Adrenal gland (tissue), 5 donors: ENCODE measurements around the gene RPL5.

Source experiments
- POLR2A ChIP-seq, 2 donors: fragments of 450-650 bp; IDR thresholded peaks; one replicate each; pipeline ENCODE4 v1.6.1; 2017; ENCODE audit warnings: antibody characterized with exemption in 2 of 2, mild to moderate bottlenecking in 2 of 2, moderate library complexity in 1 of 2
- TF ChIP-seq, protein P1 (sequence below), 6 experiments: fragments of 450-650 bp in 4 of 6; fragments of 200-600 bp in 2 of 6; sonication (generic) in 1 of 6; IDR thresholded peaks; 1 replicate in 5 of 6; 2 replicates in 1 of 6; pipeline versions ENCODE4 v1.5.1 to v1.8.0; 2016 to 2021; ENCODE audit warnings: antibody characterized with exemption in 6 of 6, mild to moderate bottlenecking in 2 of 6, moderate library complexity in 1 of 6
- donor health status: DM: no; HTN: no; CAD: no.

DNA sequence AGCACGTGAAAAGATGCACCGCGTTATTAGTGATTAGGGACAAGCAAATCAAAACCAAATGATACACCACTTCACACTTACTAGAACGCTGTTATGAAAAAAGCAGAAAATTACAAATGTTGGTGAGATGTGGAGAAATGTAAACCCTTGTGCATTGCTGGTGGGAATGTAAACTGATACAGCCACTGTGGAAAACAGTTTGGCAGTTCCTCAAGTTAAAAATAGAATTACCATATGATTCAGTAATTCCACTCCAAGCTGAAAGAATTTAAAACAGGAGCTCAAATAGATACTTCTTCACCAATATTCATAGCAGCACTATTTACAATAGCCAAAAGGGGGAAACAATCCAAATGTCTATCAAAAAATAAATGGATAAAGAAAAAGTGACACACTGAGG, 36.7 kb upstream of the RPL5 start:
- TF ChIP-seq POLR2A (IDR thresholded peaks at IDR 0.05), result no peak
- TF ChIP-seq, protein P1, sequence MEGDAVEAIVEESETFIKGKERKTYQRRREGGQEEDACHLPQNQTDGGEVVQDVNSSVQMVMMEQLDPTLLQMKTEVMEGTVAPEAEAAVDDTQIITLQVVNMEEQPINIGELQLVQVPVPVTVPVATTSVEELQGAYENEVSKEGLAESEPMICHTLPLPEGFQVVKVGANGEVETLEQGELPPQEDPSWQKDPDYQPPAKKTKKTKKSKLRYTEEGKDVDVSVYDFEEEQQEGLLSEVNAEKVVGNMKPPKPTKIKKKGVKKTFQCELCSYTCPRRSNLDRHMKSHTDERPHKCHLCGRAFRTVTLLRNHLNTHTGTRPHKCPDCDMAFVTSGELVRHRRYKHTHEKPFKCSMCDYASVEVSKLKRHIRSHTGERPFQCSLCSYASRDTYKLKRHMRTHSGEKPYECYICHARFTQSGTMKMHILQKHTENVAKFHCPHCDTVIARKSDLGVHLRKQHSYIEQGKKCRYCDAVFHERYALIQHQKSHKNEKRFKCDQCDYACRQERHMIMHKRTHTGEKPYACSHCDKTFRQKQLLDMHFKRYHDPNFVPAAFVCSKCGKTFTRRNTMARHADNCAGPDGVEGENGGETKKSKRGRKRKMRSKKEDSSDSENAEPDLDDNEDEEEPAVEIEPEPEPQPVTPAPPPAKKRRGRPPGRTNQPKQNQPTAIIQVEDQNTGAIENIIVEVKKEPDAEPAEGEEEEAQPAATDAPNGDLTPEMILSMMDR (IDR thresholded peaks at IDR 0.05), result no peak
